Left forelimb (tissue), 1 donor: Measurements from ENCODE around the gene LYST.
A peak's percentile ranks its signal among the peaks of the same experiment; 100 is the strongest.
"Not testable (repeated sequence)": the region's sequence is repeated elsewhere in the genome, so short reads cannot be mapped to it uniquely, and the experiment has no call there.

Source experiments
- DNase-seq: peaks from one replicate; pipeline ENCODE4 v3.0.0-alpha.2; 2018; ENCODE audit warnings: low spot score

Gene LYST, protein sequence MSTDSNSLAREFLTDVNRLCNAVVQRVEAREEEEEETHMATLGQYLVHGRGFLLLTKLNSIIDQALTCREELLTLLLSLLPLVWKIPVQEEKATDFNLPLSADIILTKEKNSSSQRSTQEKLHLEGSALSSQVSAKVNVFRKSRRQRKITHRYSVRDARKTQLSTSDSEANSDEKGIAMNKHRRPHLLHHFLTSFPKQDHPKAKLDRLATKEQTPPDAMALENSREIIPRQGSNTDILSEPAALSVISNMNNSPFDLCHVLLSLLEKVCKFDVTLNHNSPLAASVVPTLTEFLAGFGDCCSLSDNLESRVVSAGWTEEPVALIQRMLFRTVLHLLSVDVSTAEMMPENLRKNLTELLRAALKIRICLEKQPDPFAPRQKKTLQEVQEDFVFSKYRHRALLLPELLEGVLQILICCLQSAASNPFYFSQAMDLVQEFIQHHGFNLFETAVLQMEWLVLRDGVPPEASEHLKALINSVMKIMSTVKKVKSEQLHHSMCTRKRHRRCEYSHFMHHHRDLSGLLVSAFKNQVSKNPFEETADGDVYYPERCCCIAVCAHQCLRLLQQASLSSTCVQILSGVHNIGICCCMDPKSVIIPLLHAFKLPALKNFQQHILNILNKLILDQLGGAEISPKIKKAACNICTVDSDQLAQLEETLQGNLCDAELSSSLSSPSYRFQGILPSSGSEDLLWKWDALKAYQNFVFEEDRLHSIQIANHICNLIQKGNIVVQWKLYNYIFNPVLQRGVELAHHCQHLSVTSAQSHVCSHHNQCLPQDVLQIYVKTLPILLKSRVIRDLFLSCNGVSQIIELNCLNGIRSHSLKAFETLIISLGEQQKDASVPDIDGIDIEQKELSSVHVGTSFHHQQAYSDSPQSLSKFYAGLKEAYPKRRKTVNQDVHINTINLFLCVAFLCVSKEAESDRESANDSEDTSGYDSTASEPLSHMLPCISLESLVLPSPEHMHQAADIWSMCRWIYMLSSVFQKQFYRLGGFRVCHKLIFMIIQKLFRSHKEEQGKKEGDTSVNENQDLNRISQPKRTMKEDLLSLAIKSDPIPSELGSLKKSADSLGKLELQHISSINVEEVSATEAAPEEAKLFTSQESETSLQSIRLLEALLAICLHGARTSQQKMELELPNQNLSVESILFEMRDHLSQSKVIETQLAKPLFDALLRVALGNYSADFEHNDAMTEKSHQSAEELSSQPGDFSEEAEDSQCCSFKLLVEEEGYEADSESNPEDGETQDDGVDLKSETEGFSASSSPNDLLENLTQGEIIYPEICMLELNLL (N-terminal part only)

DNA sequence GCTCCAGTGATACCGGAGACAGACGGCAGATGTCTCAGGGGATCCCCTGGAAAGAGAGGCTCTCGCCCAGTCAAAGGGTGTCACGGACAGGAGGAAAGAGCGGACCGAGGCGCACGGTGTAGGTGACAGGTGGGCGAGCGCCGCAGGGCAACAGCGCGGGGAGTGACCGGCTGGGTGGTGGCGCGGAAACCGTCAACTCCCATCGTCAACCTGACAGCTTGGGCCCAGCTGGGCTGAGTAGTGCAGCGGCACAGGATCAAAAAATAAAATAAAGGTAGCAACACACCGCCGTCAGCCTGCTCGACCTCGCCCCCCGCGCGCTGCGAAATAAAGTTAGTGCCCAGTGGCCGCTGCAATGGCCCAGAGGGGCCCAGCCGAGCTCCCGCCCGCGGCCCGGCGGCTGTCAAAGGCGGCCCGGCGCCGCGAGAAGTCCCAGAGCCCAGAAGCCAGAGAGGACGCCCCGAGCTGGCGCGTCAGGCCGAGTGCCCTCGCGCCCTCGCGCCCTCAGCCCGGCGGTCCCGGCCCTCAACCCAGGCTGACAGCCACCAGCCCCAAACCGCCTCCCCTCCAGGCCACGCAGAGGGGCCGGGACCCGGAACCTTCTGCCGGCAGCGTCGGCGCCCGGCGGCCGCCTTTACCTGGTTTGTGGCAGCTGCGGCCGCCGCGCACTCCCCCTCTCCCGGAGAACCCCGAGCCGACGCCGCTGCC lies at the start of gene LYST:
Gene LYST (minus strand): TSS at position 702 of the 708 bp plus-strand sequence. CDS start 36,489 bp downstream, outside the sequence.
- peak; percentile 67 for DNase-seq

DNA sequence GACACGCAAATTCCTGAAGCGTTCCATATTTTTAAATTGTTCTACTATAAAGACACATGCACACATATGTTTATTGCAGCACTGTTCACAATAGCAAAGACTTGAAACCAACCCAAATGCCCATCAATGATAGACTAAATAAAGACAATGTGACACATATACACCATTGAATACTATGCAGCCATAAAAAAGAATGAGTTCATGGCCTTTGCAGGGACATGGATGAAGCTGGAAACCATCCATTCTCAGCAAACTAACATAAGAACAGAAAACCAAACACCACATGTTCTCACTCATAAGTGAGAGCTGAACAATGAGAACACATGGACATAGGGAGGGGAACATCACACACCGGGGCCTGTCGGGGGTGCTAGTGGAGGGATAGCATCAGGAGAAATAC lies 48.8 kb upstream of the LYST start:
- not testable (repeated sequence) for DNase-seq

DNA sequence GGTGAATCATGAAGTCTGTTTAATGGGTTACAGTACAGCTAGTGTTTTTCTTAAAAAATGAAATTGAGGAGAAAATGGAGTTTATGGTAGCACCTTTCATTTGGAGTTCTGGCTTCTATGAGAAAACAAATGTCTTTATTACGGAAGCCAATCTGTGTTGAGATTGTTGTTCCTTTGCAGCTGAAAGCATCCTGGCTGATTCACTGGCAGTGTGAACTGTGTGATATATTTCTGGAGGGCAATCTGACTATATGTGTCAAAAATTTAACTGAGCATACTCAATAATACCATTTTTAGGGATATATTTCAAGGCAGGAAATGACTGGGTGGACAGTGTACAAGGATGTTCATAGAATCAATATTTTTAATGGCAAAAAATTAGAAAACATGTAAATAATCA lies 46.6 kb upstream of the LYST start:
- DNase-seq, result no peak

DNA sequence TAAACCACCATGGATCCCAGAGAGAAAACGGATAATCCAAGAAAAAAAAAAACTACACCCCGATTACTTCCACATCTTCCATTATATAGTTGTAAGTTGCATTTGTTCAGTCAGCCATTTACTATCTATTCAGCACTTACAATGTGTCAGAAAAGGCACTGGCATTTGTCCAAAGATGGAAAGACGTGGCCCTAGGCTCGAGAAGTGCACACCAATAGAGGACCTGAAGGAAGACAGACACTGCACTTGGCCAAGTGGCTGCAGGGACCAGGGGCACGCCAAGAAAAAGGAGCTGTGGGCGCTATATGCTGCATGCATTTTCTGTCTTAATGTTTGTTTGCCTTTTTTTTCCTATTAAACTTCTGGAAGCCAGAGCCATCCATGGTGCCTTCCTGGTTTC lies 45.2 kb upstream of the LYST start:
- no peak for DNase-seq

DNA sequence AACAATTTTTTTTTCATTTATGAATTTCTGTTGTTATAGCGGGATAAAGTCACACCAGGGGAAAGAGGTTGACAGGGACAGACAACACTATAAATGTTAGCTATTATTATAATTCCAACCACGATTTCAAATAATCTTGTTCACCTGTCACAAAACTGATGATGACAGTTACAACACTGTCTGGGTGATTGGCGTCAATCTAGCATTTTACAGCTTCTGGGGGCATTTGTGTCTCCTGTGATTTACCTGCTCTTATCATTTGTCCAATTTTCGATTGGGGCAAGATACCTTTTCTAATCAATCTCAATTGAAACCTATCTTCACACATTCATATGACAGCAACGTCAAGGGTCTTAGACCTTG lies 44.6 kb upstream of the LYST start:
- DNase-seq, result no peak

DNA sequence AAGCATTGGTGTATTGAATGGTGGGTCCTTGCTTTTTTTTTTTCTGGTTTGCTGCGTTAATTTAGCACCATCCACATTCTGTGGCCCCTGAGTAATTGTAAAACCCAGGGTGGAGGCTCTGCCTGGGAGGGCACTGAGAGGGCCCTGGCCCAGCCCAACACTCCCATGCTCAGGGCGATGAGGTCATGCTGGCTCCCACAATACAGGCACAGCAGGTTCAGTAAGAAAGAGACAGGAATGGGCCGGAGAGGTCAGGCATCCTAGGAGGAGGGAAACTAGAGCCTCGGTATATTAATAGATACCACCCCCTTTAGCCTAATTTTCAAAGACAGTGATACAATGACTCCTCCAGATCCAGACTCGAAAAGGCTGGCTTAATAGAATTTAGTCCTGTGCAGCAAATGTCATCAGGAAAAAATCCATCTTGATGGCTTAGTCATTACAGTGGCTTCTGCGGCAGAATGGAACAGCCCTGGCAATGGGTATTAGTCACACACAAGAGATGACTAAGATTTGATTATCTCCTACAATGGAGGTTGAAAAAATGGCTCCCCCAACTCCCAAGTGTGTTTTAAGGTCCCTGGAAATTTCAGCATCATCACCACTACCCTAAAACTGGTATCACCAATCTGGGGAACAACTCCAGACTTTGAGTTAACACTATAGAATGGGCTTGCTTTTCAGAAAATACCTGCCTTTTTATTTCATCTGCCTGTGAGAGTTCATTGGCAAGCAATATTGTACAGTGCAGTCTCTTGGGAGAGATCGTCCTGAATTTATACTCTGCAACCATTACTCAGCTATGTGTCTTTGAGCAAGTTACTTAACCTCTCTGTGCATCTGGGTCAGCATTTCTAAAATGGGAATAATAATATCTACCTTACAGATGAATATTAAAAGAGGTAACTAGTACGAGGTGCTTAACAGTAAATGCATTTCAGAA lies 43.9 kb upstream of the LYST start:
- DNase-seq, result no peak

DNA sequence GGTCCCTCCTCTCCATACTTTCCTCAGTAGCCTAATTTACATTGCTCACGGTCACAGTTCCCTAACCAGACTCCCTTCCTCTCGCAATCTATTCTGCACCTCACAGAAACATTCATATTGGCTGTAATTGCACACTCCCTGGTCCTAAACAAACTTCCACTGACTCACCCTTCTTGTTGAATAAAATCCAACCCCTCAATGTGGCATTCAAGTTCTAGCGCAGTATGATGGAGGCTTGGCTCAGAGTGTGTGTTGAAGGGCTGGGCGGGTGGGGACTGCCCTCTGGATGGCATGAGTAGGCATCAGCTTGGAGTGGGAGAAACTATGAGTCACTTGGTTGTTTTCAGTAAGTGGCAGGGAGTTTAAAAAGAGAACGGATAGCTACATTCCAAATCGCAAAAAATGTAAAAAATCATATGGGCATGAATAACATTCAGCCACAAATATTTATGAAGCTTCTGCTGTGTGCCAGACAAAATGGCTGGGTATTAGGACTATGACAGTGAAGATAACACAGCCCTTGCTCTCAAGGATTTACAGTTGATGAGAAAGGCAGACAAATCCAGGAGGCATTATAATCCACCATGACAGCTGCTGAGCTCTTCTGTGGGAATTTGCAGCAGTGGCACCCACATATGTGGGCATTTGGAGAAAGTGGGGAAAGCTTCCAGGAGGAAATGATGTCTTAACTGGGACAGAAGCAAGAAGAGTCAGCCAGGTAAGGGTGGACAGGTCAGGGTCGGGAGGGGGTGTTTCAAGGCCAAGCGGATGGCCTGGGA lies 42.2 kb upstream of the LYST start:
- DNase-seq, result no peak

DNA sequence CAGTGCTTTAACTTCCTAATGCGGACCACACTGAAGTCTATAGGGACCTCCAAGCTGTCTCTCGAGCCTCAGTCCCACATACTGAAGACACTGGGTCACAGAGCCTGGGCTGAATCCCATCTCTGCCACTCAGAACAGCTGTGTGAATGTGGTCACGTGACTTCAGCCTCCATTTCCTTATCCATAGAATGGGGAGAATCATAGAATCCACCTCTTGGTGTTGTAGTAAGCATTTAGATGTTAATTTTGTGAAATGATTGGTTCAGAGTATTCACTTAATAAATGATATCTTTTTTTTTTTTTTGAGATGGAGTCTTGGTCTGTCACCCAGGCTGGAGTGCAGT lies 41.2 kb upstream of the LYST start:
- no peak for DNase-seq

DNA sequence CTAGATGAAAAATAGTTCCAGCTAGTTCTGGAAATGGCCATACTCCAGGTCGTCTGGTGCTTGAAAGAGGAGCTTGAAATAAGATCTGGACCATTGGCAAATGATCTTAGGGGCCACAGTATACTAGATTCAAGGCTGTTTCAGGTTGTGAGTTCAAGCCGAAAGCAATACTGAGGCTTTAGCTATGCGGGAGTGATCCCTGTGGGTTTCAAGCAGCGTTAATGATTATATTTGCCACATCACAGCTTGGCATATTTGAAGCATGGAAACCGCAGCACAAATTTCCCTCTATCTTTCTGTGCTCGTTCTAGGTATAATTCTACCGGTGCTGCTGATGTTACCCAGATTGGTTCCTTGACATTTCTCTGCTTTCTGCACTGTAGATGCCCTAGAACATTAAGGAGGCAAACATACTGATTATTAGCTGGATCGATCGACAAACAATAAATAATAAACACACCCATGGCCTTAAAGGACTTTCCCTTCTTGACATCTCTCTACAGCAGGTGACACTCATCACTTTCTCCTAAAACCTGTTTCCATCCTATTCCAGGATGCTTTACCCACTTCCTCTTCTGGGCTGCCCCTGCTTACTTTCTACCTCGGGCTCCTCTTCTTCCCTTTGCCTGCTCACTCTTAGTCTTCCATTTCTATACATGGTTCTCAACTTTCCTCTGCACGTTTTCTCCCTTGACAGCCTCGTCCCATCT lies 40.6 kb upstream of the LYST start:
- DNase-seq, result no peak

DNA sequence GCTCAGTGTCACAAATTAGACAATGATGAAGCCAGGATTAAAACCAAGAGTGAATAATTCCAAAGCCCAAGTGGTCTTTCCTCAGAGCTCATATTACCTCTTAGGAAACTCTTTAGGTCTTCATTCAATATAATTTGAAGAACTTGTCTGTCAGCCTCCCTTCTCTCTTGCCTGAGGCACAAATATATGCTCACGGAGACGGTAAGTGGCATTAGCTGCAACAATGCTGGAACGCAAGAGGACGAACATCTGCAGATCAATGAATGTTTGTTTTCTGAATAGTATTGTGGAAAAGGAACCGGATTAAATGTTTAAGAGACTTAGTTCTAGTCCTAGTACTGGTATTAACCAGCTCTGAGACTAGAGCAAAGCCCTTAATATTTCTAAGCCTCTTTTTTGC lies 39.7 kb upstream of the LYST start:
- DNase-seq, result no peak

DNA sequence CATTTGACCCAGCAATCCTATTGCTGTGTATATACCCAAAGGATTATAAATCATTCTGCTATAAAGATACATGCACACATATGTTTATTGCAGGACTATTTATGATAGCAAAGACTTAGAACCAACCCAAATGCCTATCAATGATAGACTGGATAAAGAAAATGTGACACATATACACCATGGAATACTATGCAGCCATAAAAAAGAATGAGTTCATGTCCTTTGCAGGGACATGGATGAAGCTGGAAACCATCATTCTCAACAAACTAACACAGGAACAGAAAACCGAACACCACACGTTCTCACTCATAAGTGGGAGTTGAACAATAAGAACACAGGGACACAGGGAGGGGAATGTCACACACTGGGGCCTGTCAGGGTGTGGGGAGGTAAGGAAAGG lies 37.1 kb upstream of the LYST start:
- DNase-seq, result not testable (repeated sequence)

DNA sequence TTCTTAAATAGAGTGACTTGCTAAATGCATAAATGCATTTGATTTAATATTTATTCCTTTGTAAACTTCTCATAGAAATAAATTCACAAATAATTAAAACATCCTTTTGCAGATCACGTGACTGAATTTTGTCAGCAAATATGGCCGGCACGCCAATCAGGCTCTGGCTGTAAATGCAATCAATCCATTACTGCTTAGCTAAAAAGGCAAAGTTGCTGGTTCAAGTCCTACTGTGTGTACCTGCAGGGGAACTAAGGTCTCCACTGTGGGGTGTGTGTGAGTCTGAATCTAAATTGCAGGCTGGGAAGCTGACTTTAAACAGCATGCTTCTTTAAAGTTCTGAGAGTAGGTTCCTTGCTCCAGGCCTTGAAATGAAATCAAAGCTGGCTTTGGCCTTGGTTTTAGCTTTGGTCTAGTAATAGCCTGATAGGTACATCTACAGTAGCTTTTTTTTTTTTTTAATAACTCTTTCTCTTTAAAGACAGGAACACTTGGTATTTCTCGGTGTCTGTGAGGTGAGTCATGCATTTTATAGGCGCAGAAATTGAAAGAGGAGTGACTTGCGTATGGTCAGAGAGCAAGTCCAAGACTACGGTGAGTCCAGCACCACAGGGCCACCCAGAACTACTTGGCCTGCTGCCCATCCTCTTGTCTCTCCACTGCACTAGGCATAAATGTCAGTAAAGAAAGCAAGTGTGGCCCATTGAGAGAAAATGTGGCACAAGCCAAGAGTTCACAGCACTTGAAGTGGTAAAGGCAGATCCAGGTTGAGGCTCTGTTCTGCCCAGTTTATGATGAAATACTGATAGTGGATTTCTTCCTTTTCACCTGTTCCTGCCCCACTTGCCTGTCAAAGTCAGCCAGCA lies 36.2 kb upstream of the LYST start:
- no peak for DNase-seq

DNA sequence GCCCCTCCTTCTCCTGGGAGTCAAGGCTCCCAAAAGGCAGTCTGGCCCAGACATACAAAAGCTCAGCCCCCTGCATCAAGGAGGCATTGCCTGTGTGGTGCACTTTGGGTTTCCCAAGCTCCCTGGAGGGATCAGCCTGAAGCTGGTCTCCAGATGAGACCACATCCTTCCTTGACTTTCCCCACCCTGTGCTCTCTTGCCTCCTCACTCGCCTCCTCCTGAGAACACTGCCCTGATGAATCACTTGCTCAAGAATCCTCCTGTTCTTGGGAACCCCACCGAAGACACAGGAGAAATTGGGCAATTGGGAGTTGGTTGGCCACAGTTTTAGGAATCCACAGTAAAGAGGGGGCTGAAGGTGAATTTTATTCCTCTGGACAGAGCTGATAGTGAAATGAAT lies 34.8 kb upstream of the LYST start:
- no peak for DNase-seq

DNA sequence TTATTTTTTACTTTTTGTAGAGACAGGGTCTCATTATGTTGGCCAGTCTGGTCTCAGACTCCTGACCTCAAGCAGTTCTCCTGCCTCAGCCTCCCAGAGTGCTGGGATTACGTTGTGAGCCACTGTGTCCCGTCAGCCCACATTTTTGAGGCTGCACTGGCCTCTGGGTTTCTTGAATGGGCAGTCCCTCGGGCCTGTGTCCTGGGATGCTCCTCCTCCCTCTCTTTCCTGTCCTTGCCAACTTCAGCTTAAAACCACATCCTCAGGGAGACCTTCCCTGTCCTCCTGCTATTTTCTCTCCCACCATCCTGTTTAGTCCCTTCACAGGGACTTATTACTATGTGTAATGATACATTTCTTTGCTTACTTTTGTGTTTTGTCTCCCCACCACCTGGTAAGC lies 31.4 kb upstream of the LYST start:
- no peak for DNase-seq

DNA sequence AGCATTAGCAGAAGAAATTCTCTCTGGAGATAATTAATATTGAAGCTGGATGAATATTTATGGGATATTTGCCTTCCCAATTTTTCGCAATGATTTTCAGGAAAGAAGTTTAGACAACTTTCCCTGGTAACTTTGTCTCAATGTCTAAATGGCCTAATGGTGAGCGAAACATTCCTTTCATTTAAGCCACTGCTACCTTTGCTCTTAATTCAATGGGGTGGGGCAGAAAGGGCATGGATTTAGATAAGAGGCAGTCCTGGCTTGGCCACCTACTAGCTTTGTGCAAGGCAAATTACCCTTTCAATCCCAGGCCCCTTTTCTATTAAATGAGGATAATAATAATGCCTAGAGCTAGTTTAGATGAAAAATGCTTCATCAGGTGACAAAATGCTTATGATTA lies 27.1 kb upstream of the LYST start:
- no peak for DNase-seq

DNA sequence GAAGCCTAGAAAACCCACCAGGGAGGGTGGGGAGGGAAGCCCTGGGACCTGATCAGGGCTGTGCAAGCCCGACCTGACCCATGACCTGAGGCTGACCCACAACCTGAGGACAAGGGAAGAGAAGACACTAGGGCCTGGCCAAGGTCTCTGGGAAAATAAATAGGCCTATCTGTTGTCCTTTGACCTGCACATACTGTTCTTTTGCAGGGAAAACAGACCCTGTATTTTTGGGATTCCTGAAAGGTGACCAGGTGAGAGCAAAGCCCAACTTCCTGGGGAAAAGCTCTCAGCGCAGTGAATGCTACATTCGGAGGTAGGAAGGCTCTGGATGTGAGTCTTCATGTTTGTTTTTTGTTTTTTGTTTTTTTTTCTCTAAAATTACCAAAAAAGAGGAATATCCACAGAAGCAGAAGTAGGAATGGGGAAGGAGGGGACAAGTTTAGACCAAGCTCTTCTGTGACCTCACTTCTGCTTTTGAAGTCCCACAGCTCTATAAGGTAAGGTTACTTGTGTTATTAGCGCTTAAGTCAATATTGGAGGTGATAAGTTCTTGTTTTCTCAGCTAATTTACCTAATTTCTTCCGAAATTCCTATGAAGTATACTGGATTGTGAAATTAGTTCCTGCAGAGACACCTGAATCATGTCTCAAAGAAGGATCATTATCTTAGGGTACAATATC lies 26.2 kb upstream of the LYST start:
- no peak for DNase-seq

DNA sequence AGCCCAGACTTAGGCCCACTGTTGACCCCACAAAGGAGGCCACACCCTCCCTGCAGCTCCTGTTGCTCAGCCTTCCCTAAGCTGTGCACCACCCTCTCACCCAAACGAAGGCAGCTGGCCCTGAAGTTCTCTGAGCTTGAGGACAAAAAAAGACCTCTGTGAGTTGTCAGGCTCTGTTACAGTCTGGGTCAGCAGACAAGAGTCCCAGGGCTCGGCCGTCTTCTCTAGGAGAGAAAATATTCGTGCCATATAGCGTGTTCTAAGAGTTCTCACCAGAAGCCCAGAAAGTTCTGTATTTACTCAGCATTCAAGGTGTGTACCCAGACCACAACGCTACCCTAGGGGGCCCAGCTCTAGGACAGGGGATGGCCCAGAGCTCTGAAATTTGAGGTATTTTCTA lies 25.5 kb upstream of the LYST start:
- DNase-seq, result no peak
